H1 (cell line): ENCODE measurements around the gene ARHGAP10. TPM values are rescaled to one million over a fixed set of nuclear protein-coding genes. Genes with fewer than 3 reads are reported as not detected.

Experiments
- CTCF ChIA-PET: fragments of 300-600 bp; sonication (Branson Sonifier 250); formaldehyde crosslinking; loops from one replicate; lab custom pipeline; 2021; ENCODE audit not compliant: partially characterized antibody; lab: Charles Lee
- POLR2A ChIA-PET: fragments of 300-600 bp; sonication (Branson Sonifier 250); formaldehyde crosslinking; loops from one replicate; lab custom pipeline; 2021; ENCODE audit warnings: inconsistent platforms; ENCODE audit not compliant: partially characterized antibody; lab: Charles Lee
- DNase-seq, 2 experiments: peaks; one replicate each; pipeline versions ENCODE4 v3.0.0 to v3.0.0-alpha.2; 2010 to 2022; ENCODE audit warnings: low spot score in 2 of 2, low read depth in 1 of 2, mixed read lengths in 1 of 2
- FAIRE-seq: peaks from 2 replicates; lab custom pipeline; 2011; peaks lifted over from hg19 to GRCh38; lab: Jason Lieb, UNC
- H2AFZ ChIP-seq: 2 replicates; pipeline ENCODE4 v1.8.1; 2012; ENCODE audit warnings: low read length, inconsistent platforms
- H2AK5ac ChIP-seq: 2 replicates; pipeline ENCODE4 v1.6.1; 2013; ENCODE audit warnings: low read depth, low read length
- H2BK120ac ChIP-seq: replicated peaks from 2 replicates; pipeline ENCODE3; 2013; ENCODE audit warnings: low read depth, low read length, inconsistent platforms
- H2BK12ac ChIP-seq: 2 replicates; pipeline ENCODE4 v1.6.1; 2013; ENCODE audit warnings: low read depth, low read length
- H2BK15ac ChIP-seq: 2 replicates; pipeline ENCODE4 v1.6.1; 2013; ENCODE audit warnings: low read length
- H2BK20ac ChIP-seq: 2 replicates; pipeline ENCODE4 v1.6.1; 2013; ENCODE audit warnings: low read length
- H2BK5ac ChIP-seq: 2 replicates; pipeline ENCODE4 v1.6.1; 2013; ENCODE audit warnings: low read depth, low read length
- H3K14ac ChIP-seq: 2 replicates; pipeline ENCODE4 v1.6.1; 2013; ENCODE audit warnings: inconsistent platforms; ENCODE audit not compliant: insufficient read length
- H3K18ac ChIP-seq: 2 replicates; pipeline ENCODE4 v1.6.1; 2013; ENCODE audit warnings: low read length; ENCODE audit errors: extremely low read depth
- H3K23ac ChIP-seq: 2 replicates; pipeline ENCODE4 v1.6.1; 2013; ENCODE audit warnings: inconsistent platforms; ENCODE audit not compliant: insufficient read length
- H3K23me2 ChIP-seq: 2 replicates; pipeline ENCODE4 v1.6.1; 2013; ENCODE audit warnings: low read depth, low read length
- H3K27ac ChIP-seq: 2 replicates; pipeline ENCODE4 v1.6.1; 2011; ENCODE audit warnings: low read depth, low read length, inconsistent platforms
- H3K27me3 ChIP-seq, 4 experiments: replicated peaks in 1 of 4; 1 replicate in 1 of 4; 2 replicates in 3 of 4; pipeline versions ENCODE4 v1.6.1 to v1.8.1; 2011 to 2013; ENCODE audit warnings: low read length in 3 of 4, mild to moderate bottlenecking in 3 of 4, inconsistent platforms in 2 of 4, mixed read lengths in 2 of 4, moderate library complexity in 1 of 4; ENCODE audit not compliant: control insufficient read depth in 3 of 4, insufficient read depth in 3 of 4; ENCODE audit errors: extremely low read depth in 1 of 4
- H3K36me3 ChIP-seq, 4 experiments: 2 replicates each; pipeline versions ENCODE4 v1.6.1 to v1.8.1; 2011 to 2013; ENCODE audit warnings: mild to moderate bottlenecking in 4 of 4, low read length in 3 of 4, moderate library complexity in 2 of 4, control low read depth in 1 of 4, inconsistent platforms in 1 of 4; ENCODE audit not compliant: insufficient read depth in 4 of 4, control insufficient read depth in 2 of 4
- H3K4ac ChIP-seq: replicated peaks from 2 replicates; pipeline ENCODE3; 2013; ENCODE audit warnings: low read length, low read depth, mixed read lengths, inconsistent platforms; ENCODE audit not compliant: insufficient read length
- H3K4me1 ChIP-seq, 4 experiments: replicated peaks in 1 of 4; 1 replicate in 1 of 4; 2 replicates in 3 of 4; pipeline versions ENCODE4 v1.6.1 to v1.8.1; 2011 to 2013; ENCODE audit warnings: low read length in 3 of 4, inconsistent platforms in 2 of 4, mixed read lengths in 1 of 4; ENCODE audit not compliant: insufficient read depth in 4 of 4, control insufficient read depth in 3 of 4
- H3K4me2 ChIP-seq, 2 experiments: 2 replicates each; pipeline versions ENCODE4 v1.6.1 to v1.8.1; 2011 to 2013; ENCODE audit warnings: low read depth in 2 of 2, low read length in 2 of 2, control low read depth in 1 of 2, inconsistent platforms in 1 of 2, mild to moderate bottlenecking in 1 of 2; ENCODE audit not compliant: insufficient read depth in 1 of 2
- H3K4me3 ChIP-seq, 4 experiments: fragments of 200-600, 300-600 bp in 1 of 4; sonication (generic), shearing (Covaris generic), sonication (Bioruptor Twin) in 1 of 4; 2 replicates each; pipeline versions ENCODE4 v1.5.1 to v1.8.1; 2011 to 2016; ENCODE audit warnings: low read length in 4 of 4, low read depth in 3 of 4, control low read depth in 2 of 4, inconsistent platforms in 2 of 4, mild to moderate bottlenecking in 2 of 4, mixed read lengths in 1 of 4, moderate library complexity in 1 of 4; ENCODE audit not compliant: insufficient read depth in 2 of 4; ENCODE audit errors: extremely low read depth in 1 of 4
- H3K56ac ChIP-seq: replicated peaks from 2 replicates; pipeline ENCODE3; 2013; ENCODE audit warnings: low read depth, mild to moderate bottlenecking, mixed read lengths, low read length, inconsistent platforms; ENCODE audit not compliant: insufficient read length
- H3K79me1 ChIP-seq: 2 replicates; pipeline ENCODE4 v1.6.1; 2013; ENCODE audit warnings: low read depth, low read length, control low read depth
- H3K79me2 ChIP-seq, 2 experiments: 2 replicates each; pipeline versions ENCODE4 v1.6.1 to v1.8.1; 2012 to 2013; ENCODE audit warnings: low read length in 2 of 2, mild to moderate bottlenecking in 2 of 2, inconsistent platforms in 1 of 2; ENCODE audit not compliant: insufficient read depth in 2 of 2, control insufficient read depth in 1 of 2
- H3K9ac ChIP-seq, 4 experiments: replicated peaks in 1 of 4; 1 replicate in 1 of 4; 2 replicates in 3 of 4; pipeline versions ENCODE4 v1.6.1 to v1.8.1; 2011 to 2013; ENCODE audit warnings: low read depth in 3 of 4, low read length in 3 of 4, control low read depth in 2 of 4, mild to moderate bottlenecking in 2 of 4, moderate library complexity in 2 of 4, inconsistent platforms in 1 of 4; ENCODE audit errors: extremely low read depth in 1 of 4
- H3K9me3 ChIP-seq, 2 experiments: 2 replicates each; pipeline versions ENCODE4 v1.6.1 to v1.8.1; 2012 to 2013; ENCODE audit warnings: mild to moderate bottlenecking in 2 of 2, moderate library complexity in 2 of 2, control low read depth in 1 of 2, inconsistent platforms in 1 of 2, low read depth in 1 of 2, low read length in 1 of 2, mixed read lengths in 1 of 2; ENCODE audit not compliant: insufficient read depth in 2 of 2
- H4K20me1 ChIP-seq, 2 experiments: replicated peaks in 1 of 2; 2 replicates each; pipeline versions ENCODE3 to v1.8.1; 2011 to 2013; ENCODE audit warnings: inconsistent platforms in 2 of 2, low read length in 2 of 2, mild to moderate bottlenecking in 1 of 2; ENCODE audit not compliant: insufficient read depth in 2 of 2, control insufficient read depth in 1 of 2
- H4K5ac ChIP-seq: 2 replicates; pipeline ENCODE4 v1.6.1; 2013; ENCODE audit warnings: low read length, low read depth, mixed read lengths, inconsistent platforms; ENCODE audit not compliant: insufficient read length
- H4K8ac ChIP-seq: 2 replicates; pipeline ENCODE4 v1.8.0; 2013; ENCODE audit warnings: mild to moderate bottlenecking, moderate library complexity, low read length, inconsistent platforms; ENCODE audit not compliant: insufficient read depth; ENCODE audit errors: extremely low read depth
- H4K91ac ChIP-seq: replicated peaks from 2 replicates; pipeline ENCODE3; 2013; ENCODE audit warnings: low read length, mixed read lengths, inconsistent platforms; ENCODE audit not compliant: insufficient read length
- KDM5A ChIP-seq: fragments of 200-600 bp; IDR thresholded peaks from 2 replicates; pipeline ENCODE4 v1.7.1; 2012; ENCODE audit warnings: mild to moderate bottlenecking, low read length, inconsistent platforms, mixed read lengths
- ZNF274 ChIP-seq: IDR thresholded peaks from 2 replicates; pipeline ENCODE4 v1.7.0; 2012; ENCODE audit warnings: low read length, borderline replicate concordance; ENCODE audit errors: extremely low read depth
- whole genome bisulfite sequencing, 2 experiments: shearing (Covaris generic) in 1 of 2; methylation state at CpG; one replicate each; pipeline versions ENCODE4 v1.1.6 to v1.1.7; 2013 to 2015; ENCODE audit warnings: low lambda C conversion rate in 2 of 2, mixed read lengths in 2 of 2, inconsistent platforms in 1 of 2, low coverage in 1 of 2, missing lambda C conversion rate in 1 of 2; ENCODE audit not compliant: insufficient replicate concordance in 2 of 2, insufficient coverage in 1 of 2, insufficient read length in 1 of 2; ENCODE audit errors: extremely low coverage in 1 of 2, missing lambda C conversion rate in 1 of 2; 5-methylcytosine and 5-hydroxymethylcytosine counted together
- polyA plus RNA-seq, 7 experiments: library from polyadenylated mRNA; depleted of rRNA in 3 of 7; stranded (reverse) in 5 of 7; unstranded in 2 of 7; fragments of >200 nt in 5 of 7; fragments of 200-250 nt in 2 of 7; gene quantifications; 1 replicate in 5 of 7; 2 replicates in 1 of 7; 4 replicates in 1 of 7; pipeline versions ENCODE4 v1.2.1 to v1.2.3, GENCODE V29; 2011 to 2013; ENCODE audit warnings: missing spikeins in 2 of 7, mixed read lengths in 2 of 7
- total RNA-seq: library from RNA; stranded (reverse); fragmentation: NEBNext Ultra II Directional; extraction: Animal tissue kit (Norgen Biotek cat#: 25700); gene quantifications from 2 replicates; pipeline ENCODE4 v1.2.1, GENCODE V29; 2021
- TF ChIP-seq, protein P1 (sequence below): IDR thresholded peaks from 2 replicates; pipeline ENCODE4 v1.6.1; 2012; ENCODE audit warnings: inconsistent platforms

Gene ARHGAP10
- total and polyA plus RNA-seq, 2 of the 8 experiments (the other 6 are each of a cell fraction or from before 2014, with no cell fraction given) = 3.7 to 6.1 TPM

GRCh38 chr4:147808447-147808846, 76.6 kb downstream of the ARHGAP10 start:
- Histone ChIP-seq H3K23ac (no peak overlapping the region), H3K4me2 (no peak overlapping the region), H3K27me3 (no peaks in the 10 kb centered on the region), H3K23me2 (no peaks in the 10 kb centered on the region; the same call in 1 of the 2 replicates), H3K27ac (no peak overlapping the region), H2BK120ac (no peak overlapping the region), H3K9me3 (no peaks in the 10 kb centered on the region), H2BK12ac (no peak overlapping the region), H3K9ac (no peak overlapping the region), H3K79me2 (no peaks in the 10 kb centered on the region), H2BK15ac (no peak overlapping the region), H3K18ac (no peak overlapping the region), H3K56ac (no peak overlapping the region), H3K14ac (no peak overlapping the region), H3K4ac (no peak overlapping the region), H4K20me1 (no peaks in the 10 kb centered on the region), H4K8ac (no peak overlapping the region), H3K4me1 (no peaks in the 10 kb centered on the region; a peak in 2 of 7 replicates), H2BK5ac (no peak overlapping the region), H2AK5ac (no peak overlapping the region), H4K5ac (no peak overlapping the region), H3K36me3 (no peaks in the 10 kb centered on the region), H2BK20ac (no peak overlapping the region), H4K91ac (no peak overlapping the region), H3K79me1 (no peaks in the 10 kb centered on the region), H2AFZ (no peak overlapping the region), H3K4me3 (no peak overlapping the region)
- TF ChIP-seq, protein P1, sequence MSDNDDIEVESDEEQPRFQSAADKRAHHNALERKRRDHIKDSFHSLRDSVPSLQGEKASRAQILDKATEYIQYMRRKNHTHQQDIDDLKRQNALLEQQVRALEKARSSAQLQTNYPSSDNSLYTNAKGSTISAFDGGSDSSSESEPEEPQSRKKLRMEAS = no peak
- no peak for TF ChIP-seq ZNF274
- TF ChIP-seq KDM5A = no peak
- DNase-seq (no peak), FAIRE-seq (no peak)
- WGBS, 2 experiments = 84% methylated on average over 1 of the region's 1 CpG; no CpG with 5 or more reads in 1 of the 2 experiments
- CTCF ChIA-PET = interaction anchor here (1.1 kb wide), 1 partner anchor 54 kb away, joined by 3 read pairs; no protein-coding TSS in a partner anchor
- POLR2A ChIA-PET = no interaction called here
